ENCODE results near the gene HCN3. TPM values are rescaled to one million over a fixed set of nuclear protein-coding genes. Genes with fewer than 3 reads are reported as not detected.

HCN3 gene
- total RNA-seq, 1 experiment from 2014 or later: 7.3 TPM

- 0 out of 2 replicates have a peak, but pooled peaks have one; percentile 38 for TF ChIP-seq ZBTB43 (CRISPR knock-in tag; IDR thresholded peaks at IDR 0.05)
- peak; percentile 80 for TF ChIP-seq USF2 (CRISPR knock-in tag; IDR thresholded peaks at IDR 0.05)
- TF ChIP-seq MAX (CRISPR knock-in tag; IDR thresholded peaks at IDR 0.05): peak; percentile 72
- peak; percentile 52; the same call in 1 of the 2 replicates for TF ChIP-seq SMAD3 (CRISPR knock-in tag; IDR thresholded peaks at IDR 0.05; ENCODE audit: borderline replicate concordance)
These were observed 31.5 kb downstream of the HCN3 start, which contains the start of gene FDPS (continued) for GRCh38 chr1:155308493-155309422.

- ATAC-seq: no peak
- Mint-ChIP-seq H3K27ac (peak overlapping the region; percentile 99), H3K27me3 (ENCODE audit: low read depth) (no peaks in the 10 kb centered on the region), H3K36me3 (peaks cover 37% of the 10 kb centered on the region), H3K4me1 (peaks cover 22% of the 10 kb centered on the region), H3K4me3 (peak overlapping the region; percentile 97), H3K9me3 (no peaks in the 10 kb centered on the region)
- DNase-seq (ENCODE audit: low spot score): no peak
- POLR2A ChIA-PET: no interaction called here
- TF ChIP-seq ETV6 (CRISPR knock-in tag; IDR thresholded peaks at IDR 0.05) (0 out of 2 replicates have a peak, but pooled peaks have one; percentile 20), ZNF396 (CRISPR knock-in tag; IDR thresholded peaks at IDR 0.05; ENCODE audit: borderline replicate concordance) (no peak), RELA (CRISPR knock-in tag; IDR thresholded peaks at IDR 0.05; ENCODE audit: borderline replicate concordance) (no peak), CREM (CRISPR knock-in tag; IDR thresholded peaks at IDR 0.05) (no peak), NFATC4 (CRISPR knock-in tag; IDR thresholded peaks at IDR 0.05) (no peak), ZNF423 (CRISPR knock-in tag; IDR thresholded peaks at IDR 0.05) (0 out of 2 replicates have a peak, but pooled peaks have one; percentile 7)
- CTCF ChIA-PET: no interaction called here
These were observed 32.3 kb downstream of the HCN3 start for GRCh38 chr1:155309423-155310021.

GRCh38 chr1:155313261-155313660, 36.0 kb downstream of the HCN3 start:
- no peak overlapping the region for H3K27ac Mint-ChIP-seq
- POLR2A ChIA-PET: no interaction called here
- H3K36me3 Mint-ChIP-seq: peaks cover 47% of the 10 kb centered on the region
- H3K4me1 Mint-ChIP-seq: peaks cover 17% of the 10 kb centered on the region
- H3K4me3 Mint-ChIP-seq: no peak overlapping the region
- no peak for ATAC-seq
- no peaks in the 10 kb centered on the region for H3K9me3 Mint-ChIP-seq
- H3K27me3 Mint-ChIP-seq (ENCODE audit: low read depth): no peaks in the 10 kb centered on the region
- DNase-seq (ENCODE audit: low spot score): no peak
- CTCF ChIA-PET: interaction anchor here (1.1 to 1.9 kb wide), 2 partner anchors 46 to 63 kb away, joined by 3 to 9 read pairs; no protein-coding TSS in a partner anchor
- TF ChIP-seq ZNF532 (CRISPR knock-in tag; IDR thresholded peaks at IDR 0.05; ENCODE audit: borderline replicate concordance): no peak
- no peak for TF ChIP-seq ZNF425 (CRISPR knock-in tag; conservative IDR thresholded peaks at IDR 0.05)
- TF ChIP-seq E2F4 (CRISPR knock-in tag; IDR thresholded peaks at IDR 0.05; ENCODE audit: borderline replicate concordance, low read depth): no peak
- TF ChIP-seq GRHL2 (CRISPR knock-in tag; IDR thresholded peaks at IDR 0.05; ENCODE audit: insufficient replicate concordance, severe bottlenecking): no peak
- TF ChIP-seq MYBL2 (CRISPR knock-in tag; IDR thresholded peaks at IDR 0.05): no peak
- TF ChIP-seq ZBTB43 (CRISPR knock-in tag; IDR thresholded peaks at IDR 0.05): no peak
- TF ChIP-seq FOXK1 (CRISPR knock-in tag; IDR thresholded peaks at IDR 0.05): no peak
- no peak for TF ChIP-seq JAZF1 (CRISPR knock-in tag; IDR thresholded peaks at IDR 0.05)
- no peak for TF ChIP-seq ZNF121 (CRISPR knock-in tag; IDR thresholded peaks at IDR 0.05)
- no peak for TF ChIP-seq NR2C2 (CRISPR knock-in tag; IDR thresholded peaks at IDR 0.05)
